Measurements from ENCODE around the gene TMPRSS13. TPM values are rescaled to one million over a fixed set of nuclear protein-coding genes. Genes with fewer than 3 reads are reported as not detected.

Gene TMPRSS13
- total and polyA plus RNA-seq, 9 of the 15 experiments (the other 6 are each of a cell fraction or from before 2014, with no cell fraction given): 0.11 to 0.29 (median 0.15) TPM

DNA sequence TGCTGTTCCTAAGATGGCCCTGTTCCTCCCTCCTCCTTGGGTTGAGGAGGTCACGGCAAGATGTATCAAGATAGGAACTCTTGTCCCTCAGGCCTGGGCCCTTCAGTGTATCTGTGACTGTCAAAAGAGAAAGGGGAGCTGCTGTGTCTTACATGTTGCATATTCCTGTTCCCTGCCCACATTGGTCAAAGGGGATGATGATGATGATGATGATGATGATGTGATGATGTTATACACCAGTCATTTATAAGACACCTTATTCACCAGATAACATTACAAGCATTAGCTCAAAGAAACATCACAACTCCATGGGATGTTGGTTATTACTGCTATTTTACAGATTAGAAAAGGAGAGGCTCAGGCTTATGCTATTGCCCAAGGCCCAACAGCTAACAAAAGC, 66.4 kb downstream of the TMPRSS13 start (continued):
- TF ChIP-seq, protein P1, sequence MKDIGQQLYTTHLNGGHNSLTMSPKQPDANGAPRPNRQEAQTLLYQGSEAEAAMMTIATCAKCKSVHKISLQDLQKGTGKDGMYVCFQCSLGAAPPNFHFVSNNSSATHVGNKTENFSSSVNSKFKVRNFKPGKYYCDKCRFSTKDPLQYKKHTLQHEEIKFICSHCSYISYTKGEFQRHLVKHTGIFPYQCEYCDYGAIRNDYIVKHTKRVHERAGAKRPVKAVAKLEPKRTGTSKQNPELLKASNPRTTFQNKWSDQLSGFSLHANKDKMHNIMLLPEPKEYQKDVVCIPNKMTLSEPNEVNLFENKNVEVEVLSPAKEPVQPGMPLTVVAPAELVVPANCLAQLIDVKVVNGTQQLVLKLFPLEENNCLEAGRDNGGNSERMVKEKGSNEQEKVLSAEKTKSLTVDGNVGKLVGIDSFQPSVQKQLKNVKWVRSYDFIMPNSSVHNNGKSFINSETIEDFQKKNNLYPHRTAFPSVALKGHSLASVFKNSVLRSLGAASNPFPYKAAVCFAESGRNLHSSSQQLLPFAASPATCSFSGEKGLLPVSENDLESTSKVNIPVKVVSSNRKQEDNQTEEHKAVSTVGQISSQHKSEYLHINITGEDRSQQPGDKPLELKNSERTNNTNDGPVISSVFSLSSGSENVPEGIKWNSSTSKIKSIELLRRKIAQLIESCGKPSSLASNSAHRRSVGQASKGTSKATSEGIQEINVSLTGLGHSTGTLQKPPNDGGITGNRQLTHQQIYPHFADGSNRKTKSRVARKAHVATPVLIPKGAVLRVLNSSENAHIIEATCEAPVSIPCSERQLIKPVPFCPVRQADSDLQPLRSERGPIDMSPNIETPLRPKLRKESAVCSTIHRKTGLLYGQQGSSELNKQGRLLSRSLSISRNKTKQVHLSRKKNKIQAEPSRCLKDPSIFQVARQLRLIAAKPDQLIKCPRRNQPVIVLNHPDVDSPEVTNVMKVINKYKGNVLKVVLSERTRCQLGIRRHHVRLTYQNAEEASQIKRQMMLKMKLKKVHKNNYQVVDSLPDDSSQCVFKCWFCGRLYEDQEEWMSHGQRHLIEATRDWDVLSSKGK (CRISPR knock-in tag; IDR thresholded peaks at IDR 0.05): no peak
- TF ChIP-seq KLF1 (tag; IDR thresholded peaks at IDR 0.05) (no peak), NFE2 (IDR thresholded peaks at IDR 0.05; ENCODE audit: low read depth) (no peak), CREM (IDR thresholded peaks at IDR 0.05; ENCODE audit: low read depth) (no peak), MLLT1 (IDR thresholded peaks at IDR 0.05) (no peak)

All from K562 (cell line).